NCI-H1436 treated with DMSO at 0.1 percent for 48 hours (cell line): Measurements from ENCODE around the gene DAP.
"Not testable (repeated sequence)": the region's sequence is repeated elsewhere in the genome, so short reads cannot be mapped to it uniquely, and the experiment has no call there.

ENCODE experiments used
- DNase-seq: peaks from one replicate; lab custom pipeline; 2025; lab: John Stamatoyannopoulos, UW

Gene DAP

GRCh38 chr5:10761185-10761932 is at the start of gene DAP:
Gene DAP, minus strand, starts transcription at chr5:10761234. Its CDS starts 166 bp downstream, at chr5:10761068.
- peak; percentile 65 for DNase-seq

GRCh38 chr5:10808347-10809226 is 47.6 kb upstream of the DAP start:
- DNase-seq = no peak

- no peak for DNase-seq
Measured at GRCh38 chr5:10801931-10802666, 41.1 kb upstream of the DAP start.

- no peak for DNase-seq
Measured at GRCh38 chr5:10800852-10801251, 39.8 kb upstream of the DAP start.

- no peak for DNase-seq
Measured at GRCh38 chr5:10797261-10797660, 36.2 kb upstream of the DAP start.

GRCh38 chr5:10793785-10794184 is 32.8 kb upstream of the DAP start:
- no peak for DNase-seq

GRCh38 chr5:10792336-10792735 is 31.3 kb upstream of the DAP start:
- DNase-seq = no peak

- no peak for DNase-seq
Measured at GRCh38 chr5:10789726-10790125, 28.7 kb upstream of the DAP start.

GRCh38 chr5:10789021-10789420 is 28.0 kb upstream of the DAP start:
- no peak for DNase-seq

GRCh38 chr5:10788358-10788757 is 27.3 kb upstream of the DAP start:
- DNase-seq = no peak

GRCh38 chr5:10786835-10787234 is 25.8 kb upstream of the DAP start:
- no peak for DNase-seq

- not testable (repeated sequence) for DNase-seq
Measured at GRCh38 chr5:10780208-10780607, 19.2 kb upstream of the DAP start.

GRCh38 chr5:10779592-10779991 is 18.6 kb upstream of the DAP start:
- DNase-seq = no peak

GRCh38 chr5:10778179-10778910 is 17.3 kb upstream of the DAP start:
- DNase-seq = no peak

GRCh38 chr5:10775646-10776045 is 14.6 kb upstream of the DAP start:
- no peak for DNase-seq

GRCh38 chr5:10772901-10773585 is 12.0 kb upstream of the DAP start:
- no peak for DNase-seq

GRCh38 chr5:10768328-10768899 is 7.4 kb upstream of the DAP start:
- no peak for DNase-seq

- no peak for DNase-seq
Measured at GRCh38 chr5:10762776-10763500, 1.9 kb upstream of the DAP start.

- no peak for DNase-seq
Measured at GRCh38 chr5:10761933-10762775, 1.1 kb upstream of the DAP start.

GRCh38 chr5:10760921-10761184 is 181 bp downstream of the DAP start:
- no peak for DNase-seq
